Esophagus mucosa (tissue), 1 donor: ENCODE measurements around the gene IFTAP. TPM values are rescaled to one million over a fixed set of nuclear protein-coding genes. Genes with fewer than 3 reads are reported as not detected.
"Not testable (repeated sequence)": the region's sequence is repeated elsewhere in the genome, so short reads cannot be mapped to it uniquely, and the experiment has no call there.

Source experiments
- ATAC-seq: fragments of 200-7000 bp; cut with Tn5 transposase; one replicate; pipeline ENCODE4 v1.9.1; 2020
- total RNA-seq: library from RNA; stranded (reverse); gene quantifications from one replicate; pipeline ENCODE4 v1.2.4, GENCODE V29; 2023
- donor health status: DM: yes; HTN: yes; CAD: no.

IFTAP gene
- 8.7 TPM for total RNA-seq

GRCh38 chr11:36594316-36594989, at the start of gene IFTAP:
Gene IFTAP (plus strand): TSS chr11:36594502. CDS start chr11:36610104, 15,602 bp downstream.
- ATAC-seq = peak; percentile 98

- ATAC-seq = no peak
Measured at GRCh38 chr11:36550385-36551115, 43.8 kb upstream of the IFTAP start.

- not testable (repeated sequence) for ATAC-seq
Measured at GRCh38 chr11:36557390-36557789, 36.9 kb upstream of the IFTAP start.

GRCh38 chr11:36557991-36558390, 36.3 kb upstream of the IFTAP start:
- ATAC-seq = no peak

- ATAC-seq = no peak
Measured at GRCh38 chr11:36558571-36559413, 35.5 kb upstream of the IFTAP start.

GRCh38 chr11:36564376-36565030, 29.8 kb upstream of the IFTAP start:
- peak; percentile 54 for ATAC-seq

GRCh38 chr11:36565031-36565610, 29.2 kb upstream of the IFTAP start:
- no peak for ATAC-seq

GRCh38 chr11:36566407-36567053, 27.8 kb upstream of the IFTAP start:
- no peak for ATAC-seq

- no peak for ATAC-seq
Measured at GRCh38 chr11:36567694-36568093, 26.6 kb upstream of the IFTAP start, which contains the start of gene RAG1. Gene RAG1 (plus strand): TSS chr11:36568007. CDS start chr11:36573305, 5,298 bp downstream.

GRCh38 chr11:36569095-36569494, 25.2 kb upstream of the IFTAP start:
- no peak for ATAC-seq

GRCh38 chr11:36574486-36574885, 19.8 kb upstream of the IFTAP start:
- no peak for ATAC-seq

- ATAC-seq = no peak
Measured at GRCh38 chr11:36577373-36577772, 16.9 kb upstream of the IFTAP start.

GRCh38 chr11:36577859-36578258, 16.4 kb upstream of the IFTAP start:
- no peak for ATAC-seq

GRCh38 chr11:36578458-36578857, 15.8 kb upstream of the IFTAP start:
- no peak for ATAC-seq

GRCh38 chr11:36581536-36581935, 12.8 kb upstream of the IFTAP start:
- ATAC-seq = no peak

- ATAC-seq = no peak
Measured at GRCh38 chr11:36583667-36584066, 10.6 kb upstream of the IFTAP start.

- ATAC-seq = no peak
Measured at GRCh38 chr11:36586543-36586942, 7.8 kb upstream of the IFTAP start.

- no peak for ATAC-seq
Measured at GRCh38 chr11:36588099-36588498, 6.2 kb upstream of the IFTAP start.

GRCh38 chr11:36590513-36590912, 3.8 kb upstream of the IFTAP start:
- ATAC-seq = no peak

- ATAC-seq = no peak
Measured at GRCh38 chr11:36591433-36591832, 2.9 kb upstream of the IFTAP start.

GRCh38 chr11:36596880-36597279, 2.6 kb downstream of the IFTAP start:
- no peak for ATAC-seq

GRCh38 chr11:36598051-36598450, 3.7 kb downstream of the IFTAP start, which contains the start of gene RAG2:
Gene RAG2 (minus strand): TSS chr11:36598236. CDS start chr11:36594168, 4,068 bp downstream.
- ATAC-seq = no peak
